ENCODE measurements around the gene LIPC. TPM values are rescaled to one million over a fixed set of nuclear protein-coding genes. Genes with fewer than 3 reads are reported as not detected.

LIPC gene
- total RNA-seq, 1 donor from 2014 or later, result not detected

GRCh38 chr15:58413253-58413652 lies 18.5 kb upstream of the LIPC start:
- no peak overlapping the region for H3K4me3 Mint-ChIP-seq
- no peaks in the 10 kb centered on the region for H3K36me3 Mint-ChIP-seq
- TF ChIP-seq CTCF (IDR thresholded peaks at IDR 0.05; ENCODE audit: unreplicated experiment), result no peak
- H3K4me1 Mint-ChIP-seq, result peaks cover 6% of the 10 kb centered on the region
- H3K27me3 Mint-ChIP-seq (ENCODE audit: low read depth), result no peaks in the 10 kb centered on the region
- peaks cover 4% of the 10 kb centered on the region for H3K9me3 Mint-ChIP-seq
- H3K27ac Mint-ChIP-seq, result no peak overlapping the region
- no peak for DNase-seq (ENCODE audit: low spot score in 2 of 2, unreplicated experiment in 2 of 2)

- Mint-ChIP-seq H3K27ac (no peak overlapping the region), H3K36me3 (no peaks in the 10 kb centered on the region)
- DNase-seq (ENCODE audit: low spot score in 2 of 2, unreplicated experiment in 2 of 2), result no peak
These were observed 16.2 kb upstream of the LIPC start for GRCh38 chr15:58415636-58416035.

GRCh38 chr15:58416963-58417362 lies 14.8 kb upstream of the LIPC start:
- no peak for DNase-seq (ENCODE audit: low spot score in 2 of 2, unreplicated experiment in 2 of 2)
- H3K9me3 Mint-ChIP-seq, result no peaks in the 10 kb centered on the region
- no peaks in the 10 kb centered on the region for H3K4me1 Mint-ChIP-seq
- no peak overlapping the region for H3K27ac Mint-ChIP-seq
- no peaks in the 10 kb centered on the region for H3K27me3 Mint-ChIP-seq (ENCODE audit: low read depth)
- no peak overlapping the region for H3K4me3 Mint-ChIP-seq
- no peak for TF ChIP-seq CTCF (IDR thresholded peaks at IDR 0.05; ENCODE audit: unreplicated experiment)
- no peaks in the 10 kb centered on the region for H3K36me3 Mint-ChIP-seq

More at GRCh38 chr15:58415636-58416035, 16.2 kb upstream of the LIPC start:
- peaks cover 4% of the 10 kb centered on the region for H3K9me3 Mint-ChIP-seq
- H3K27me3 Mint-ChIP-seq (ENCODE audit: low read depth), result no peaks in the 10 kb centered on the region
- no peak overlapping the region for H3K4me3 Mint-ChIP-seq
- no peaks in the 10 kb centered on the region for H3K4me1 Mint-ChIP-seq
- TF ChIP-seq CTCF (IDR thresholded peaks at IDR 0.05; ENCODE audit: unreplicated experiment), result no peak

GRCh38 chr15:58418135-58418534 lies 13.7 kb upstream of the LIPC start:
- Mint-ChIP-seq H3K27ac (no peak overlapping the region), H3K9me3 (no peaks in the 10 kb centered on the region), H3K4me1 (no peaks in the 10 kb centered on the region), H3K36me3 (no peaks in the 10 kb centered on the region), H3K4me3 (no peak overlapping the region), H3K27me3 (ENCODE audit: low read depth) (no peaks in the 10 kb centered on the region)
- no peak for TF ChIP-seq CTCF (IDR thresholded peaks at IDR 0.05; ENCODE audit: unreplicated experiment)
- no peak for DNase-seq (ENCODE audit: low spot score in 2 of 2, unreplicated experiment in 2 of 2)

- Mint-ChIP-seq H3K27me3 (ENCODE audit: low read depth) (no peaks in the 10 kb centered on the region), H3K27ac (no peak overlapping the region), H3K4me1 (peaks cover 4% of the 10 kb centered on the region), H3K36me3 (no peaks in the 10 kb centered on the region), H3K9me3 (no peaks in the 10 kb centered on the region), H3K4me3 (no peak overlapping the region)
- no peak for TF ChIP-seq CTCF (IDR thresholded peaks at IDR 0.05; ENCODE audit: unreplicated experiment)
- DNase-seq (ENCODE audit: low spot score in 2 of 2, unreplicated experiment in 2 of 2), result no peak
These were observed 11.8 kb upstream of the LIPC start for GRCh38 chr15:58419803-58420524.

Data from mesothelial cell of epicardium (in vitro differentiated cells).